ELF-1 (cell line): Measurements from ENCODE around the gene ITPRID1.

ENCODE experiments used
- DNase-seq: peaks from one replicate; pipeline ENCODE4 v3.0.0-alpha.2; 2016; ENCODE audit warnings: low read depth, low spot score

ITPRID1 gene

DNA sequence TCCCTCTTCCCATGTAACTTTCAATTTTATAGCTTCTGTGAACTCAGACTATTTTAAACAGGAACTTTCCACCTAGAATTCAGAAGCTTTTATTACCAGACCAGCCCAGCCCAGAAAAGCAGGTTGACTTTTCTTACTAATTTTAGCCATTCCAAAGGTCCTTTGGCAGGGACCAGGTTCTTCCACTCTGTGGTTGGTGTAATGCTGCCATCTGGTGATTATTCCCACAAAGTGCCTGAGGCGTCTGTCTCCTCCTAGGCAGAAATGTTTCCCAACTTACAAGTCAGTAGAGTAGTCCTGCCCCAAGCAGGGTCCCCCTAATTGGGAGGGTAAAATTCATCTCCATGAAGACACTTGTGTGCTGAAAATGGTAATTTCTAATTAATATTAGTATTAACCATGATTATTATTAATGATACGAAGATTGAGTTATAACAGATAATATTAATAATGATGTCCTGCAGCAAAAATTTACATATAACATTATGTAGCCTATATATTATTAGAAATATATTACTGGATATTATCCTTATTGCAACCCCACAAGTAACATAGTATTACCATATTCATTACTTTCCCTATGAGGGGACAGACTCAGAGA lies 120.1 kb downstream of the ITPRID1 start:
- peak; percentile 80 for DNase-seq

DNA sequence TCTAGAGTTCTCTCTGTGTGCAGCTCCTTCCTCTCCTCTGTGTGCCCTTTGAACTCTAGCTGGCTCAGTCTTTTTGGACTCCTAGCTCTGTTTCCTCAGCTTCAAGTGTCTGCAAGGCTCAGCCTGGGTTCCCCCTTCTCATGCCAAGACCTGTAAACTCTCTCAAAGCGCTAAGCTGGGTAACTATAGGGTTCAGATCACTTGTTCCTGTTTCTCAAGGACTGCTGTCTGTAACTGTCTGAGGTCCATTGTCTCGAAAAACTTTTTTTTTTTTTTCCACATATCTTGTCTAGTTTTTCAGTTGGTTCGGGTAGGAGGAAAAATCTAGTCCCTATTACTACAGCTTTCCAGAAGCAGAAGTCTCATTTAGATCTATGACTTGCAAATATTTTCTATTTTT lies 126.5 kb downstream of the ITPRID1 start:
- DNase-seq = no peak

DNA sequence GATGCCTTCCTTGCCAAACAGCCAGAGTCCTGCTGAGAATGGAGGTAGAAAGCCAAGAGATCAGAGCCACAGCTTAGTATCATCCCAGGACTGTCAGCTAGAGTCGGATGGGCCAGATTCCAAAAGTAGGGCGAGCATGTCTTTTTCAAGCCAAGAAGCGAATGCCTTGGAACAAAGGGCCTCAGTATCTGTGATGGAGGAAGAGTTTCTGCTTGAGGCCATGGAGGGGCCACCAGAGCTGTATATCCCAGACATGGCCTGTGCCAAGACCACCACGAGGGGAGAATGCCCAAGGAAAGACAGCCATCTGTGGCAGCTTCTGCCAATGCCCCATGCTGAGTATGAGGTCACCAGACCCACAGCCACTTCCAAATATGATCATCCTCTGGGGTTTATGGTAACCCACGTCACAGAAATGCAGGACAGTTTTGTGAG lies 128.8 kb downstream of the ITPRID1 start:
- no peak for DNase-seq

DNA sequence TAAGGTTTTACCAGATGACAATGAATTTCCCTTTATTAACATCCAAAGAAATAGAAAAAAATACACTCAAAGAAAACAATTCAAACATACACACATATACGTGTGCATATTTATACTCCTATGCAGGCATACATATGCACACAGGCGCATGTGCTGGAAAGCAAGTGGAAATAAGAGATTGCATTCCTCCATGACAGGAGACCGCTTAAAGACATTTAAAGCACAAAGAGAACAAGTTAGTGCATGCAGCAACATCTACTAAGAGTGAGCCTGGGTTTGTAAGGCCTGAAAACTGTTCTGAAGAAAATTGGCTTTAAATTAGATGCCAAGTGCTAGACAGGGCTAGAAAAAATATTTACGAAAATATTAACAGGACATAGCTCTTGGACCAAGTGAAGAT lies 133.1 kb downstream of the ITPRID1 start:
- DNase-seq = no peak

DNA sequence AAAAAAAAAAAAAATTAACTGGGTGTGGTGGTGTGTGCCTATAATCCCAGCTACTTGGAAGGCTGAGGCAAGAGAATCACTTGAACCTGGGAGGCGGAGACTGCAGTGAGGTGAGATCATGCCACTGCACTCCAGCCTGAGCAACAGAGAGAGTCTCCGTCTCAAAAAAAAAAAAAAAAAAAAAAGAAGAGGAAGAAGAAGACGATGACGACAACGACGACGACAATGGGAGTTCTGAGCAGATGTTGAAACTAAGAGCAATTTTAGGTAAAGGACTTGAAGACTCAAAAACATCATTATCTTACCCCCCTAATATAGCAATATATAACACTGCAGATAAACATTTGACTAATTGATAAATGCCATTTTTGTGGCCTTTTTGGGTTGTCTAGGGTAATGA lies 133.6 kb downstream of the ITPRID1 start:
- no peak for DNase-seq

DNA sequence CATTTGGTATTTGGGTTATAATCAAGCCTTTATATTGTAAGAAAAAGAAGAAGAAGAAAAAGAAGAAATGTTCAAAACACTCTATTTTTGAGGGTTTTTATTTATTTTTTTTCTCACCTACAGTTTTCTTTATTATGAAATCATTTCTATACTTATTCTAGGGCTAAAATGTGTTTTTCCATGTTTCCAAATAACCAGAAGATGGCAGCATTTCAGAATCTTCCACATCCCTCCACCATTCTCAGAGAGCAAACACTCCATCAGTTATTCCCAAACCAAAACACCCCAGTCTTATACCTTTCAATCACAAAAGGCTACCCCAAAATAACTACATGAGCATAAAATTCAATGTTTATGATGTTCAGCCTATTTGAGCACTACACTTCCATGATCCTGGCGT lies 134.4 kb downstream of the ITPRID1 start:
- no peak for DNase-seq

DNA sequence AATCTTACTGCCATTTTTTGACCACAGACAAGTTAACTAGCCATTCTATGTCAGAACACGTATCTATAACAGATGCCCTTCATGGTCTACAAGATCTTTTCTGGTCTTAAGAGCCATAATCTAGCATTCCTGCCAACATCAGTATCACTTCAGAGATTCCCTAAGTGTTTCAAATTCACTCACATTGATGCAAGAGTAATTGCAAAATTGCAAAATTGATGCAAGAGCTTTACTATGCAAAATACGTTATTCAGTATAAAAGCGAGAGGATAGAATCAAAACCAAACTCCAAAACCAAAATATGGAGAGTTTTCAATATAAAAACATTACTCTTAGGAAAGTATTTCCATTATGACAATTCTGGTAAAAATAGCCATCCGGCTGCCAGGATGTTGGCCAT lies 135.0 kb downstream of the ITPRID1 start:
- no peak for DNase-seq

DNA sequence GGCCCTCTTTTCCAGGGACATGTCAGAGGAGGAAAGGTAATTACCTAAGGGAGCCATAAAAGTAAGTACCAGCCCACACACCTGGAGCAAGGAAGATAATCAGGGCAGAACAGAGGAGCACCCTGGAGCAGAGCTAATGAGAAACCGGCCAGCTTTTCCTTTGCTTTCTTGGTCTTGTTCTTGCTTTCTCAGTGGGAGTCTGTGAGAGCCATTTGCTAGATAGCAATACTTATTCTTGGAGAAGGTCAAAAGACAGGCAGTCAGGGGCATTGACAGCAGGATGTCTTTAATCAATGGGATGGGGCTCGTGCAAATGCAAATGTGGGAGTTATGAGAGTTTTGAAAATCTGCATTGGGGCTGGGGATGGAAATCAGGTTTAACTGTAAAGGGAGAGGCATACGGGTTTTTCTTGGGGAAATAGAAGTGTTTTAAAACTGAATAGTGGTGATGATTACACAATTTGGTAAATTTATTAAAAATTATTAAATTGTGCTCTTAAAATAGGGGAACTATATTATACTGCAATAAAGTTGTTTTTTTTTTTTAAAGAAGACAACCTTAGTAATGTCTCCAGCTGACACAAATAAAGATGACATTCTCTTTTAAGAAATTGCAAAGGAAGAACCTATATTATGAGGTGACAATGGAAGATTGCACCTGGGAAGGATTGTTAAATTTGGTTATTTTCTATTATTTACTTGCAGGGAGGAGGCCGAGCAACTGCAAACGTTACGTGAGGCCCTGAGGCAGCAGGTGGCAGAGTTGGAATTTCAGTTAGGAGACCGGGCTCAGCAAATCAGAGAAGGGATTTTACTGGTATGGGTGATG lies 137.6 kb downstream of the ITPRID1 start:
- DNase-seq = peak; percentile 19

DNA sequence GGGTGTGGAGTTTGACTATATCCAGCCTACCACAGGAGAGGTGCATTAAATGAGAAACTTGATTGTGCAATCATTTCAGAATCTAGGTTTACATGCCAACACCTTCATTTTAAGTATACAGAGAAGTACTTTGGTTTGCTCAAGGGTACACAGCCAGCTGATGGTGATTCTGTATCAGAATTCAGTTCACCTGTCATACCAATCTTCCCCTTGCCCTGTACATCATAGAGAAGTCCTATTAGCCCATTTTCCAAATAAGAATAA lies 138.1 kb downstream of the ITPRID1 start:
- DNase-seq = no peak

DNA sequence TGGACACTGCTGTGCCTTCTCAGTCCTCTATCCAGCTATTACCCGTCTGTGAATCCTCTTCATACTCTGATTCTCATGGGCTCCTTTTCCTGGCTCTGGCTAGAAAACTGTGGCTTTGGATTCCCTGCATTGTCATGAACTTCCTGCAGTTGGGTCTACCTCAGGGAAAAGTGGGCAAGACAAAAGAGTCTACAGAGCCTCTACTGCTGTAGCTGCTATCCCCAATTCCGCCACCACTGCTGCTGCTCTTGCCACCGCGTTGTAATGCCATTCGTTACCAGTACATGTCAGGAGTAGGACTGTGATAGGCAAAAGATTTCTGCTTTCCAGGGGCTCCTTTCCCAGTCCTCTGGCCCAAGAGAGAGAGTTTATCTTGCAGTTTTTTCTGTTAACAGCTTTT lies 149.2 kb downstream of the ITPRID1 start:
- peak; percentile 38 for DNase-seq

DNA sequence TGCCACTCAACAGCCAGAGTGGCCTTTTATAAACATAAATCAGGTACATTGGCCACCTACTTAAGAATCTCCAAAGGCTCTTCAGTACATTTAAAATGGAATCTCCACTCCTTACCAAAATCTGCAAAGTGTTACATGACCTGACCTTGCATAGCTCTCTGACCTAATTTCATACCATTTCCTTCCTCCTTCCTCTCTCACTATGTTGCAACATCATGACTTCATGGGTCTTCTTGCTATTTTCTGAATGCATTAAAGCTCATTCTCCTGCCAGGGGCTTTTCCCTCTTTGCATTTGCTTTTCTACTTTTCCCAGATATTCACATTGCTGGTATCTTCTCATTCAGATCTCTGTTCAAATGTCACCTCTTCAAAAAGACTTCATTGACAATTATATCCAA lies 151.0 kb downstream of the ITPRID1 start:
- no peak for DNase-seq

DNA sequence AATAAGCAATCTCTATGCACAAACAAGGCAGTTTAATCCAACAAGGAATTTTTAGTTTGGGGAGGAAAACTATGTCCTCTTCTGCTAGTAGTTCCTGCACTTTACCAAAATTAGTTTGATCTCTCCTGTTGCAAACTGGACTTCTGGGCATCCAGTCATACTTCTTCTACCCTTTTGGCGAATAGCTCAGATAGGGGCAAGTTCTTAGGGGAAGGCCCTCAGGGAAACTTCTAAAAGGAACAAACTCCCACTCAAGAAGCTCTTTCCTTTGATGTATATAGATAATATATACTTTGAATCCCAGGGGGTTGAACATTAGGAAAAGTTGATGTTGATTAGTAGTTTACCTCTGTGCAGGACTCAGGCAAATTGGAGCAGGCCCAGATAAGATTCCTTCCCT lies 151.7 kb downstream of the ITPRID1 start:
- no peak for DNase-seq

DNA sequence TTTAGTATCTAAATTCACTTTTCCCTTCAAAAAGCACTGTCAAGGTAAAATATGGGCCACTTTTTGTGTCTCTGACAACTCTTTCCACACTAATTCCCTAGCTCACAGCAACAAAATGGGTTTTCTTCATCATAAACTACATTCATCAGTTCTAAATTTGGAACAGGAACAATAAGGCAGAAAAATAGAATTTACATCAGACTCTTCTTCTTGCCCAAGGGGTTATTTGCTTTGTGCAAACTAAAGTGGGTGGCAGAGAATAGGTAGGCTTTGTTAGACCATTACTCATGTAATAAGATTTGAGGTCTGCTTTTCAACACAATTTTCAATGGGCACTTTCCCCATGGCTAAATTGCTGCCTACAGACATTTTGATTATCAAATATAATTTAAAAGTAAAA lies 155.6 kb downstream of the ITPRID1 start:
- no peak for DNase-seq

DNA sequence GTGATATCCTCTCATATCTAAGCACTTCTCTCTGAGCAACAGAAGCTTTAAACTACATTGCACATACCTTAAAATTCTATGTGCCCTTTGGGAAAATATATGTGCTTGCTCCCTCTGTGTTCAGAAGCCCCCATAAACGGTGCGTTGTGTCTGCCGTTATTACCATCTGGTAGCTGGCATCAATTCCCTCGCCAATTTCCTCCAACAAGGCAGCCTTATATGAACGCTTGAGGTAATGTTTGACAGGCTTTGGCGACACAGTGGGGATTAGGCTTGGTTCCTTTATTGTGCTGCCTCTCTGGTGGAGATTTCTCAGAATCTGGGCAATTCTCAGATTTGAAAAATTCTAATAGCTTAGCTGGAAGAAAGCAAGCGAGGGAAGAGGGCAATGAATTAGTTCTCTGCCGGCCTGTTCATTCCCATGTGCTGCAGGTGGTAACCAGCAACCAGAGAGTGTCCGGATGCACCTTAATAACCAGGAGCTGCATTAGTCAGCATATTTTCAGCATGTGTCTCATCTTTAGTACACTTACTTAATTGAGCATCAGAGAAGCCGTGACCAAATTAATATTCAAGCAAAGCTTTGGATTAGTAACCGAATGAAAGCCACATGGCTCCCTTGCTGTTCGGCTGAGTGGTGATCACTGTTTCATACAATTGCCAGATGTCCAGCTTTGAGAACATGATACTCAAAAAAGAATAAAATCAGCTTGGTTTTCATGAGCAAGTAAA lies 165.8 kb downstream of the ITPRID1 start:
- no peak for DNase-seq

DNA sequence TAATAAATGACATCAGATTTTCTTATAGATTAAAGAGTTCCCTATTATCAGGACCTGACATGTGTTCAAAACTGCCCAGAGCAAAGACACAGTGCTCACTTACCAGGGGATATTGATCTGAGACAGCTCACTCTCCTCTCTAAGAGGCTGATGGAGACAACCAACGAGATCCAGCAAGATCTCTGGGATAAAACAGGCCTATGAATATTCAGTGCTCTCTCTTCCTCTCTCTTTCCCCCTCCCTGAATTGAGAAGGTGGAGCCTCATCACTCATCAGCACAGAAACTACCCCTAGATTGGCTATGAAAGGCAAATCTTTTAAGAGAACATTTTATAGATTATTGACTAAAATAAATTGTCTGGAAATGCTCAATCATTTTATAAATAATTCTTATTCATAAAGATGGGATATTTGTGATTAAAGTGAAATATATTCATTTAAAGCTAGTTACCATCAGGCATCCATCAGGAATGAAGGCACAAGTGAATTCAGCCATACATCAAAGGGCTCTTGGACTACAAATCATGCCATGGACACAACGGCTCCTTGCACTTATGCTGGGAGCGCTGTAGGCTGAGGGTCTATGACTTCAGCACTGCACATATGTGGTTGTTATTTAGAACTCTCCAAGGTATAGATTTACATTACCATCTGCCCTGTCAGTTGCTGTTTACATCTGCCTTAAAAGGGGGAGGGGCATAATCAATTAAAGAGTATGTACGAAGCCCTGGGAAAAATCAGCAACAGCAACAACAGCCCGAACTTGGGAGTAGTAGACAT lies 169.7 kb downstream of the ITPRID1 start:
- DNase-seq = no peak

DNA sequence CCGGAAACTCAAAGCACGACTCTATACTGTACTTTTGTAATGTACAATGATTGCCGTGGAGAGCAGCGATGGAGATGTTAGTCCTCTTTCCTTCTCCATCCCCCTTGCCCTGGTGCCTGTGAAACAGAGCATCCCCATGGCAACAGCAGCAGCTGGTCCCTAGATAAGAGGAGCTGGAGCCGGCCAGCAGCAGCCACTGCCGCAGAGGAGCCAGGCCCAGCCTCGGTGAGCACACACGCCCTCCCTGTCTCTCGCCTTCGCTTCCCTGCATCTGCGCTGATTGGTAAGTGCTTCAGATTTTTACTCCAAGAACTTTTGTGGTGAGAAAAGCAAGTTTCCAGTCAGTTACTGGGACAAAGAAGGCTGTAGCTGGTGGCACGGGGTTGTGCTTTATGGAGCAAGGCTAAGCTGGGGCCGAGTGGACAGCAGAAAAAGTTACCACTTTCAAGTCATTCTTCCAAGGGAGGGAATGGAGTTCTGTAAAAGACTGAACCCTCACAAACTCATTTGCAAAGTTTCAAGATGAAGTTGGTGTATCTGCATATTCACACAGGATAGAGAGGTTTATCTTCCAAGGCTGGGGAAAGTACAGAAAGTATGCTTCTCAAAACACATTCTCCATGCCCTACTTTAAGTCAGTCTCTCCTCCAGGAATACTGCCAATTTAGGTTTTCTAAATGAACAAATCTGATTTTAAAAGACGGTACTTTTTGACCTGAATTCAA lies 173.3 kb downstream of the ITPRID1 start, which contains the start of gene PPP1R17:
Gene PPP1R17 (plus strand): TSS at position 192 of the 725 bp plus-strand sequence. CDS start 5,227 bp downstream, outside the sequence.
- peak; percentile 52 for DNase-seq

DNA sequence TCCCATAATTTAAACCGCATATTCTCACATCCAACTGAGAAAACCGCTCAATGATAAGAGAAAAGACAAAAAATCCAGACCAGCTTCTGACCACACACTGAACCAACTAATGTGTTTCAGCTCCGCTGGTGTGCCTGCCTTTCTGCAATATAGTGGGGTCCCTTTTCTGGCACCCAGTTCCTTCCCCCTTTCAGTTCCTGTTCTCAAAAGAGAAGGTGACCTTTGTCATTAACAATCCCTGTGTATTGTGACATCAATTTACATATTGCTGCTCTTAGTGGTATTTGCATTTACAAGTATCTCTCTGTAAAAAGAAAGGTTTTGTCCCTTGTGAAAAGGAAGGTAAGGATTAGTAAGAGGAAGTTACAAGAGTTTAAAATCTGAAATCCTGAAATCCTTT lies 174.5 kb downstream of the ITPRID1 start:
- no peak for DNase-seq

DNA sequence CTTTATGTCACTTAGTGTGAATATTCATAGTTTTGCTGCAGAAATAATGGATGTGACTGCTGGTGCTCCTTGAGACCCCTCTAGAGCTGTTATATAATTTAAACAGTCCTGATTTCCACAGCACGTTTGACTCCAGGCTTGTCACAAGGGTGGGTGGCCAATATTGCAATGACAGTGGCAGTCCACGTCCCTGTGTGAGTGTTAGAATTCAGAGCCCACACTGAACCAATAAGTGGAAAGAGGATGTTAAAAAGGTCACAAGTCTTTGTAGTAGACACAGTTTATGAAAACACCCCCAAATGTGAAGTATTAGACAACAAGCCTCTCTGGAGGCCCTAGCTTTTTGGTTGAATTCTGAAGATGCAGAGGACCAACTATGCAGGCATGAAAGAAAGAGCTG lies 175.1 kb downstream of the ITPRID1 start:
- no peak for DNase-seq

DNA sequence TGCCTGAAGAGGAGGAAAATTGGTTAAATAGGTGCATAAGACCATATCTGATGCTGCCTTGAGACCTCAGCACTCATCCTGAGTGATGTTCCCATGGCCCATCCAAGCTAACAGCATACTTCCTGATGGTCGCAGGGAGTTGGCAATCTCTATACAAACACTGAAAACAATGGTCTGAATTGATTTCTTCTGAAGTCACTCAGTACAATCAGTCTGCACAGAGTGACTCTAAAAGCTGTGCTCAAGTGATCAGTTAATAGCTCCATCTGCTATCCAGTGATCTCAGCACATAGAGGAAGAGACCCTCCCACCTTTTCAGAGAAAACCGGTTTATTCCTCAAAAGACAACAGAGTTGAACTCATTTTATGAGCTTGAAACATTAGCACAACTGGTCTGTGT lies 177.0 kb downstream of the ITPRID1 start:
- DNase-seq = no peak

DNA sequence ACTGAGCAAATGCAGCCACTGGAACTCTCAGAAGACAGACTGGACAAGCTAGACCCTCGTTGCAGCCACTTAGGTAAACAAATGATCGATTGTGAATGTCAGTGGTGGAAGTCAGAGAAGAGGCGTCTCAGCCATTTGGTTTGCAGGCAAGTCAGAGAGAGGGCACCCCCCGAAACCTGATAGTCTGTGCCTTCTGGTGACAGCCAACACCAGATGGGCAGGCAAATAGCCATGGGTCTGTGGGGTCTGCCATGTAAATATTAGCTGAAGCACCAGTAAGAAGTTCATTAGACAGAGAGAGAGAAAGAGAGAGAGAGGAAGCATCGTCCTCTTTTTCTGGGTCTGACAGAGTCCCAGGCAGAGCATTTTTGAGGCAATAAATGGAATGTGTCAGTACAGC lies 178.6 kb downstream of the ITPRID1 start:
- no peak for DNase-seq

DNA sequence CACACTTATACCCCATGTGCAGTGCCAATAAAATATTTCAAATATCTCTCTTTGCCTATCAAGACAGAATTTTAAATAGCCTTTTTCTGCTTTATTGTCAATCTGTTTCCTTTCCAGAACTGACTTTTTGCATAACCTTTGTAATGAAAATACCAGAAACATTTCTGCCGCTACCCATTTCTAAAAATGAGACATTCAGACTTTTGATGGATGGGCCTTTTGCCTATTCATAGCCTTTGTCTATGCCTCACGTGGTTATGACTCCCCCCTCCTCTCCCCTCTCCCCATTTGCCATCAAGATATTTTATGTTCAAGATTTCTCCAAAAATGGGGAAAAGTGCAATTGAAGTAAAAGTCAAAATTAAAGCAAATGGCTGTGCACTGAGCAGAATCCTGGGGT lies 179.0 kb downstream of the ITPRID1 start:
- no peak for DNase-seq
